Breast epithelium (tissue), 4 donors: Measurements from ENCODE around the gene SLC4A3. TPM values are rescaled to one million over a fixed set of nuclear protein-coding genes. Genes with fewer than 3 reads are reported as not detected.

ENCODE experiments used
- DNase-seq, 2 donors: peaks; one replicate each; pipeline ENCODE4 v3.0.0-alpha.2; 2019; ENCODE audit warnings: low spot score in 2 of 2
- H3K27ac ChIP-seq, 2 donors: fragments of 200-600 bp; sonication (generic) in 1 of 2; one replicate each; pipeline ENCODE4 v1.5.1; 2016 to 2019; ENCODE audit warnings: mild to moderate bottlenecking in 1 of 2
- H3K27me3 ChIP-seq, 2 donors: fragments of 200-600 bp; sonication (generic) in 1 of 2; one replicate each; pipeline versions ENCODE4 v1.5.1 to v1.6.0; 2017 to 2019; ENCODE audit warnings: control low read depth in 1 of 2, mild to moderate bottlenecking in 1 of 2
- H3K36me3 ChIP-seq: fragments of 200-600 bp; one replicate; pipeline ENCODE4 v1.5.1; 2019
- H3K4me1 ChIP-seq, 2 donors: fragments of 200-600 bp; sonication (generic); one replicate each; pipeline ENCODE4 v1.5.1; 2016 to 2019; ENCODE audit warnings: control low read depth in 1 of 2
- H3K4me3 ChIP-seq, 3 donors: fragments of 200-600 bp; sonication (generic); 1 replicate in 2 of 3; 2 replicates in 1 of 3; pipeline ENCODE4 v1.5.1; 2016 to 2019; ENCODE audit warnings: mild to moderate bottlenecking in 3 of 3, moderate library complexity in 2 of 3
- H3K9me3 ChIP-seq, 2 donors: fragments of 200-600 bp; sonication (generic) in 1 of 2; one replicate each; pipeline ENCODE4 v1.5.1; 2016 to 2019; ENCODE audit warnings: control low read depth in 1 of 2
- POLR2A ChIP-seq: fragments of 450-650 bp; IDR thresholded peaks from one replicate; pipeline ENCODE4 v1.6.1; 2016; ENCODE audit warnings: antibody characterized with exemption, mild to moderate bottlenecking, moderate library complexity
- POLR2AphosphoS5 ChIP-seq, 3 donors: sonication (generic); formaldehyde crosslinking; IDR thresholded peaks; one replicate each; pipeline ENCODE4 v1.6.1; 2017; ENCODE audit warnings: antibody characterized with exemption in 3 of 3
- intact Hi-C: fragments of 100-400 bp; cut with DNase I; formaldehyde crosslinking; loops from one replicate; pipeline ENCODE4 v1.15.1; 2023; ENCODE audit warnings: low total_unique reads
- total RNA-seq, 3 donors: library from RNA; depleted of rRNA; stranded (reverse); fragments of >200 nt; gene quantifications; one replicate each; pipeline ENCODE4 v1.1.0, GENCODE V29; 2016
- TF ChIP-seq, protein P1 (sequence below), 3 donors: fragments of 450-650 bp; IDR thresholded peaks; one replicate each; pipeline ENCODE4 v1.5.1; 2016 to 2017; ENCODE audit warnings: antibody characterized with exemption in 3 of 3, mild to moderate bottlenecking in 3 of 3, moderate library complexity in 3 of 3

Gene SLC4A3
- total RNA-seq, 3 donors from 2014 or later: 2.1 to 4.7 (median 4.6) TPM

DNA sequence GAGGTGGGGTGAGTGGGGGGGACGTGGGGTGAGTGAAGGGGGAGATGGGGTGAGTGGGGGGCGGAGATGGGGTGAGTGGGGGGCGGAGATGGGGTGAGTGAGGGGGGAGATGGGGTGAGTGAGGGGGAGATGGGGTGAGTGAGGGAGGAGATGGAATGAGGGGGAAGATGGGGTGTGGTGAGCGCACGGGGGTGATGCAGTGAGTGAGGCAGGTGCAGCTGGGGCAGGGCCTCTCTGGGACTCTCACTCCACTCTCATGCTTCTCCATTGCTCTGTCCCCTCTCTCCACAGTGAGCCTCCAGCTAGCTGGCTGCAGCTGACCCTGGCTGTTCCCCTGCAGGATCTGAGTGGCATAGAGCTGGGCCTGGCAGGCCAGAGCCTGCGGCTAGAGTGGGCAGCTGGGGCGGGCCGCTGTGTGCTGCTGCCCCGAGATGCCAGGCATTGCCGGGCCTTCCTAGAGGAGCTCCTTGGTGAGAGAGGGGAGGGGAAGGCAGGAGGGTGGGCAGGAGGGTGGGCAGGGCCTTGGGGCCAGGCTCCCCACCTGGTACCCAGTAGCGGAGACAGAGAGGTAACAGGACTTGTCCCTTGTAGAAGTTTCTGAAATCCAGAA is 13.9 kb upstream of the SLC4A3 start:
- intact Hi-C loops: no loop called here

DNA sequence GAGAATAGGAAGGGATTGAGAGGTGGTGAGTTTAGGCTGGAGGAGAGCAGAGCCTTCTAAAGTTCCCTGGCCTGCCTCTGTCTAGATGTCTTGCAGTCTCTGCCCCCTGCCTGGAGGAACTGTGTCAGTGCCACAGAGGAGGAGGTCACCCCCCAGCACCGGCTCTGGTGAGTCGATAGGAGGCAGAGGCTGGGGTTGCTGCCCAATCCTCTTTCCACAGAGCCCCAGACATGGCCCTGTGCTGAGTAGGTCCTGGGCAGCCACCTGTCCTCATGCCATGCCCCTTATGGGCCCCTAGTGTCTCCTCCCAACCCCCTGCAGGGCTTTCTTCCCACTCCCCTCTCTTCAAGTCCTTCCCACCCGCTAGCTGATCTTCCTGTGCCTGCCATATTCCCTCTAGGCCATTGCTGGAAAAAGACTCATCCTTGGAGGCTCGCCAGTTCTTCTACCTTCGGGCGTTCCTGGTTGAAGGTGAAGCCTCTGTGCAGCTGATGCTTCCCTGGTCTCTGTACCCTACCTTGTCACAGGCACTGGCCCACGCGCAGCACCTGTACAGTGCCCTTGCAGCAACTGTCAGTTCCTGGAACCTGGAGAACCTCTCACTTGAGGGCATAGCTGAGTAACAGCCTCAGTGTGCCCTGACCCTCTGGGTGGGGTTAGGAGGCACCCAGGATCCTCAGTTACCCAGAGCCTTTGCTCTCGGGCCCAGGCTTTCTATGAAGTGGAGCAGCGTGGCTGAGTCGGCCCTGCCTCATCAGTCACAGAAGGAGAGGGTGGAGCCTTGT is 13.2 kb upstream of the SLC4A3 start:
- no peak for DNase-seq

More for the DNA sequence above, 13.9 kb upstream of the SLC4A3 start:
- H3K27ac ChIP-seq: no peak overlapping the region
- no peak for DNase-seq
- no peak overlapping the region for H3K4me3 ChIP-seq
- no peaks in the 10 kb centered on the region for H3K27me3 ChIP-seq
- H3K36me3 ChIP-seq: no peaks in the 10 kb centered on the region
- H3K4me1 ChIP-seq: no peaks in the 10 kb centered on the region
- no peaks in the 10 kb centered on the region for H3K9me3 ChIP-seq
- TF ChIP-seq, protein P1, sequence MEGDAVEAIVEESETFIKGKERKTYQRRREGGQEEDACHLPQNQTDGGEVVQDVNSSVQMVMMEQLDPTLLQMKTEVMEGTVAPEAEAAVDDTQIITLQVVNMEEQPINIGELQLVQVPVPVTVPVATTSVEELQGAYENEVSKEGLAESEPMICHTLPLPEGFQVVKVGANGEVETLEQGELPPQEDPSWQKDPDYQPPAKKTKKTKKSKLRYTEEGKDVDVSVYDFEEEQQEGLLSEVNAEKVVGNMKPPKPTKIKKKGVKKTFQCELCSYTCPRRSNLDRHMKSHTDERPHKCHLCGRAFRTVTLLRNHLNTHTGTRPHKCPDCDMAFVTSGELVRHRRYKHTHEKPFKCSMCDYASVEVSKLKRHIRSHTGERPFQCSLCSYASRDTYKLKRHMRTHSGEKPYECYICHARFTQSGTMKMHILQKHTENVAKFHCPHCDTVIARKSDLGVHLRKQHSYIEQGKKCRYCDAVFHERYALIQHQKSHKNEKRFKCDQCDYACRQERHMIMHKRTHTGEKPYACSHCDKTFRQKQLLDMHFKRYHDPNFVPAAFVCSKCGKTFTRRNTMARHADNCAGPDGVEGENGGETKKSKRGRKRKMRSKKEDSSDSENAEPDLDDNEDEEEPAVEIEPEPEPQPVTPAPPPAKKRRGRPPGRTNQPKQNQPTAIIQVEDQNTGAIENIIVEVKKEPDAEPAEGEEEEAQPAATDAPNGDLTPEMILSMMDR (IDR thresholded peaks at IDR 0.05): no peak
- TF ChIP-seq POLR2AphosphoS5 (IDR thresholded peaks at IDR 0.05): no peak
- no peak for TF ChIP-seq POLR2A

DNA sequence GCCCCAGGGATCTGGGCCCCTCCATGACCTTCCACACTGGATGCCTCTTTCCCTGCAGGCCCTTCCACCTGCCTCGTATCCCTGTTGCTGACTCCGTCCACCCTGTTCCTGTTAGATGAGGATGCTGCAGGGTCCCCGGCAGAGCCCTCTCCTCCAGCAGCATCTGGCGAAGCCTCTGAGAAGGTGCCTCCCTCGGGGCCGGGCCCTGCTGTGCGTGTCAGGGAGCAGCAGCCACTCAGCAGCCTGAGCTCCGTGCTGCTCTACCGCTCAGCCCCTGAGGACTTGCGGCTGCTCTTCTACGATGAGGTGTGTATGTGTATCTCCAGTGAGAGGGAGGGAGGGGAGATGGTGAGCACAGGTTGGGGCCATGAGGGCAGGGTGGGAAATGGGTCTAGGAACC is 12.4 kb upstream of the SLC4A3 start:
- no peak overlapping the region for H3K27ac ChIP-seq
- no peaks in the 10 kb centered on the region for H3K27me3 ChIP-seq
- no peaks in the 10 kb centered on the region for H3K4me1 ChIP-seq
- TF ChIP-seq, protein P1 (IDR thresholded peaks at IDR 0.05): no peak
- TF ChIP-seq POLR2AphosphoS5 (IDR thresholded peaks at IDR 0.05) (no peak), POLR2A (no peak)
- DNase-seq: no peak
- intact Hi-C loops: no loop called here
- no peaks in the 10 kb centered on the region for H3K9me3 ChIP-seq
- no peak overlapping the region for H3K4me3 ChIP-seq
- H3K36me3 ChIP-seq: no peaks in the 10 kb centered on the region

More for the DNA sequence above, 13.2 kb upstream of the SLC4A3 start:
- no peak overlapping the region for H3K4me3 ChIP-seq
- H3K27ac ChIP-seq: no peak overlapping the region
- TF ChIP-seq, protein P1 (IDR thresholded peaks at IDR 0.05): no peak
- TF ChIP-seq POLR2AphosphoS5 (IDR thresholded peaks at IDR 0.05) (no peak), POLR2A (no peak)
- intact Hi-C loops: no loop called here
- no peaks in the 10 kb centered on the region for H3K4me1 ChIP-seq
- no peaks in the 10 kb centered on the region for H3K9me3 ChIP-seq
- H3K27me3 ChIP-seq: no peaks in the 10 kb centered on the region
- no peaks in the 10 kb centered on the region for H3K36me3 ChIP-seq

DNA sequence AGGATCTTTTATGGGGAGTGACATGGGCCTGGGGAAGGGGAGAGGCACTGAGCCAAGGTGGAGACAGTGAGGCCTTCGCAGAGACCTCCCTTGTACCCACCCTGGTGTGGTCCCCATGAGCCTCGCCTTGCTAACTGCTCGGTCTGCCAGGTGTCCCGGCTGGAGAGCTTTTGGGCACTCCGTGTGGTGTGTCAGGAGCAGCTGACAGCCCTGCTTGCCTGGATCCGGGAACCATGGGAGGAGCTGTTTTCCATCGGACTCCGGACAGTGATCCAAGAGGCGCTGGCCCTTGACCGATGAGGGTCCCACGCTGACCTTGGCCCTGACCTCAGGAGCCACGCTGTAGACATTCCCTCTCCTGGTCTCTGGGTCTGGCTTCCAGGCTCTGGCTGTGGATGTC is 11.5 kb upstream of the SLC4A3 start:
- intact Hi-C loops: no loop called here
- H3K4me1 ChIP-seq: no peaks in the 10 kb centered on the region
- H3K27ac ChIP-seq: no peak overlapping the region
- H3K4me3 ChIP-seq: no peak overlapping the region
- no peaks in the 10 kb centered on the region for H3K27me3 ChIP-seq
- H3K36me3 ChIP-seq: no peaks in the 10 kb centered on the region
- no peak for TF ChIP-seq POLR2AphosphoS5 (IDR thresholded peaks at IDR 0.05)
- TF ChIP-seq, protein P1 (IDR thresholded peaks at IDR 0.05): no peak
- no peak for TF ChIP-seq POLR2A
- no peaks in the 10 kb centered on the region for H3K9me3 ChIP-seq
- DNase-seq: no peak

DNA sequence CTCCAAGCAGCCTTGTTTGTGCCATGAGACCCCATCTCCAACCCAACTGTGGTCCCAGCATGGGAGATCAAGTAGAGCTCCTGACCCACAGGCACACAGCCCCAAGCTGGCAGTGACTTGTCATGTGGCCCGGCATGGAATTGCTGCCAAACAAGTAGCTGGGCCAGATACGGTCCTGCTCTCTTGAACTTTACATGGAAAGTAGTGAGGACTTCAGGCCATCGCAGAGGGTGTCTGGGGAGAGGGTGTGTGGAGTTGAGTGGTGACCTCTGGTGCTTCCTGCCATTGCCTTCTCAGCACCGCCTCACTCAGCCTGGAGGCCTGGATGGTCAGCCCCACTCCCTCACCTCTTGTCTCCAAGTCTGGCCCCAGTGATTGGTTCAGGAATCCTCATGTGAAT is 10.9 kb upstream of the SLC4A3 start:
- Histone ChIP-seq H3K9me3 (no peaks in the 10 kb centered on the region), H3K4me1 (no peaks in the 10 kb centered on the region), H3K4me3 (no peak overlapping the region), H3K27ac (no peak overlapping the region), H3K27me3 (no peaks in the 10 kb centered on the region), H3K36me3 (no peaks in the 10 kb centered on the region)
- TF ChIP-seq POLR2A: no peak
- no peak for TF ChIP-seq POLR2AphosphoS5 (IDR thresholded peaks at IDR 0.05)
- TF ChIP-seq, protein P1 (IDR thresholded peaks at IDR 0.05): no peak
- no peak for DNase-seq
- intact Hi-C loops: no loop called here
